SK-N-SH treated with all-trans-retinoic acid at 6 μM for 48 hours (cell line): ENCODE measurements around the gene DDN.

Experiments
- ATAC-seq: fragments of 200-7000 bp; cut with Tn5 transposase; 3 replicates; pipeline ENCODE4 v1.9.1; 2020; ENCODE audit warnings: mild to moderate bottlenecking, moderate library complexity
- ARNTL ChIP-seq: fragments of 450-650 bp; formaldehyde crosslinking; IDR thresholded peaks from 2 replicates; pipeline ENCODE4 v1.5.0; 2020; ENCODE audit warnings: low read depth, mild to moderate bottlenecking, moderate library complexity, borderline replicate concordance
- BACH2 ChIP-seq: fragments of 250-450 bp; sonication (Bioruptor Pico); IDR thresholded peaks from 2 replicates; pipeline ENCODE4 v1.9.0; 2021; ENCODE audit warnings: mild to moderate bottlenecking, borderline replicate concordance
- CSDC2 ChIP-seq: fragments of 250-450 bp; sonication (Bioruptor Pico); IDR thresholded peaks from 2 replicates; pipeline ENCODE4 v1.5.0; 2020; ENCODE audit warnings: mild to moderate bottlenecking, moderate library complexity
- ESRRG ChIP-seq: fragments of 250-450 bp; sonication (Bioruptor Pico); IDR thresholded peaks from 2 replicates; pipeline ENCODE4 v1.6.1; 2021; ENCODE audit warnings: mild to moderate bottlenecking
- ISL1 ChIP-seq: fragments of 250-450 bp; sonication (Bioruptor Pico); IDR thresholded peaks from 2 replicates; pipeline ENCODE4 v2.1.2; 2022; ENCODE audit warnings: mild to moderate bottlenecking, moderate library complexity
- OSR1 ChIP-seq: fragments of 250-450 bp; sonication (Bioruptor Pico); IDR thresholded peaks from 2 replicates; pipeline ENCODE4 v1.8.0; 2022; ENCODE audit warnings: moderate library complexity, mild to moderate bottlenecking, inconsistent platforms
- PATZ1 ChIP-seq: fragments of 250-450 bp; sonication (Bioruptor Pico); IDR thresholded peaks from 2 replicates; pipeline ENCODE4 v1.8.0; 2020; ENCODE audit warnings: mild to moderate bottlenecking, moderate library complexity, borderline replicate concordance
- PPARA ChIP-seq: fragments of 250-450 bp; sonication (Bioruptor Pico); IDR thresholded peaks from 2 replicates; pipeline ENCODE4 v1.5.0; 2020; ENCODE audit warnings: mild to moderate bottlenecking, borderline replicate concordance
- RARB ChIP-seq: fragments of 250-450 bp; sonication (Bioruptor Pico); IDR thresholded peaks from 2 replicates; pipeline ENCODE4 v1.8.0; 2021; ENCODE audit warnings: mild to moderate bottlenecking, moderate library complexity
- SNAI2 ChIP-seq: fragments of 250-450 bp; sonication (Bioruptor Pico); IDR thresholded peaks from 2 replicates; pipeline ENCODE4 v1.5.0; 2020; ENCODE audit warnings: mild to moderate bottlenecking, moderate library complexity
- TCF4 ChIP-seq: fragments of 250-450 bp; sonication (Bioruptor Pico); IDR thresholded peaks from 2 replicates; pipeline ENCODE4 v1.8.0; 2021; ENCODE audit warnings: mild to moderate bottlenecking, moderate library complexity, borderline replicate concordance
- TOX ChIP-seq: fragments of 250-450 bp; sonication (Bioruptor Pico); IDR thresholded peaks from 2 replicates; pipeline ENCODE4 v1.8.0; 2021; ENCODE audit warnings: mild to moderate bottlenecking, moderate library complexity, borderline replicate concordance
- TSHZ2 ChIP-seq: fragments of 250-450 bp; sonication (Bioruptor Pico); IDR thresholded peaks from 2 replicates; pipeline ENCODE4 v1.5.0; 2020; ENCODE audit warnings: mild to moderate bottlenecking, moderate library complexity
- ZC3H10 ChIP-seq: fragments of 250-450 bp; sonication (Bioruptor Pico); IDR thresholded peaks from 2 replicates; pipeline ENCODE4 v1.5.1; 2021; ENCODE audit warnings: mild to moderate bottlenecking, moderate library complexity
- ZFP3 ChIP-seq: fragments of 250-450 bp; sonication (Bioruptor Pico); IDR thresholded peaks from 2 replicates; pipeline ENCODE4 v1.5.0; 2020; ENCODE audit warnings: mild to moderate bottlenecking, moderate library complexity
- ZNF565 ChIP-seq: fragments of 450-650 bp; formaldehyde crosslinking; conservative IDR thresholded peaks from 2 replicates; pipeline ENCODE4 v1.5.0; 2020; ENCODE audit warnings: low read depth, mild to moderate bottlenecking, moderate library complexity
- ZNF70 ChIP-seq: fragments of 450-650 bp; formaldehyde crosslinking; IDR thresholded peaks from 2 replicates; pipeline ENCODE4 v1.5.0; 2020; ENCODE audit warnings: mild to moderate bottlenecking, moderate library complexity
- TF ChIP-seq, protein P1 (sequence below): fragments of 250-450 bp; sonication (Bioruptor Pico); IDR thresholded peaks from 2 replicates; pipeline ENCODE4 v1.8.0; 2021; ENCODE audit warnings: low read depth, mild to moderate bottlenecking, moderate library complexity, borderline replicate concordance
- TF ChIP-seq, protein P2 (sequence below): fragments of 250-450 bp; sonication (Bioruptor Pico); IDR thresholded peaks from 2 replicates; pipeline ENCODE4 v1.5.1; 2020; ENCODE audit warnings: low read depth, mild to moderate bottlenecking, moderate library complexity

Gene DDN

GRCh38 chr12:48986720-48987291, 12.4 kb downstream of the DDN start:
- TF ChIP-seq TOX (CRISPR knock-in tag) (no peak), ZNF70 (CRISPR knock-in tag) (no peak), PATZ1 (CRISPR knock-in tag) (no peak), BACH2 (CRISPR knock-in tag) (no peak), PPARA (CRISPR knock-in tag) (no peak), ISL1 (no peak), ESRRG (CRISPR knock-in tag) (no peak), ARNTL (no peak), ZNF565 (no peak), SNAI2 (CRISPR knock-in tag) (no peak)
- TF ChIP-seq, protein P1, sequence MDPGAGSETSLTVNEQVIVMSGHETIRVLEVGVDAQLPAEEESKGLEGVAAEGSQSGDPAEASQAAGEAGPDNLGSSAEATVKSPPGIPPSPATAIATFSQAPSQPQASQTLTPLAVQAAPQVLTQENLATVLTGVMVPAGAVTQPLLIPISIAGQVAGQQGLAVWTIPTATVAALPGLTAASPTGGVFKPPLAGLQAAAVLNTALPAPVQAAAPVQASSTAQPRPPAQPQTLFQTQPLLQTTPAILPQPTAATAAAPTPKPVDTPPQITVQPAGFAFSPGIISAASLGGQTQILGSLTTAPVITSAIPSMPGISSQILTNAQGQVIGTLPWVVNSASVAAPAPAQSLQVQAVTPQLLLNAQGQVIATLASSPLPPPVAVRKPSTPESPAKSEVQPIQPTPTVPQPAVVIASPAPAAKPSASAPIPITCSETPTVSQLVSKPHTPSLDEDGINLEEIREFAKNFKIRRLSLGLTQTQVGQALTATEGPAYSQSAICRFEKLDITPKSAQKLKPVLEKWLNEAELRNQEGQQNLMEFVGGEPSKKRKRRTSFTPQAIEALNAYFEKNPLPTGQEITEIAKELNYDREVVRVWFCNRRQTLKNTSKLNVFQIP (CRISPR knock-in tag): no peak
- TF ChIP-seq, protein P2, sequence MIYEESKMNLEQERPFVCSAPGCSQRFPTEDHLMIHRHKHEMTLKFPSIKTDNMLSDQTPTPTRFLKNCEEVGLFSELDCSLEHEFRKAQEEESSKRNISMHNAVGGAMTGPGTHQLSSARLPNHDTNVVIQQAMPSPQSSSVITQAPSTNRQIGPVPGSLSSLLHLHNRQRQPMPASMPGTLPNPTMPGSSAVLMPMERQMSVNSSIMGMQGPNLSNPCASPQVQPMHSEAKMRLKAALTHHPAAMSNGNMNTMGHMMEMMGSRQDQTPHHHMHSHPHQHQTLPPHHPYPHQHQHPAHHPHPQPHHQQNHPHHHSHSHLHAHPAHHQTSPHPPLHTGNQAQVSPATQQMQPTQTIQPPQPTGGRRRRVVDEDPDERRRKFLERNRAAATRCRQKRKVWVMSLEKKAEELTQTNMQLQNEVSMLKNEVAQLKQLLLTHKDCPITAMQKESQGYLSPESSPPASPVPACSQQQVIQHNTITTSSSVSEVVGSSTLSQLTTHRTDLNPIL (CRISPR knock-in tag): no peak
- ATAC-seq: no peak

GRCh38 chr12:48985901-48986300, 13.3 kb downstream of the DDN start:
- TF ChIP-seq PATZ1 (CRISPR knock-in tag) (no peak), ZC3H10 (CRISPR knock-in tag) (no peak), OSR1 (CRISPR knock-in tag) (no peak)
- TF ChIP-seq, all 23 proteins: peak for 0
- ATAC-seq: no peak

DNA sequence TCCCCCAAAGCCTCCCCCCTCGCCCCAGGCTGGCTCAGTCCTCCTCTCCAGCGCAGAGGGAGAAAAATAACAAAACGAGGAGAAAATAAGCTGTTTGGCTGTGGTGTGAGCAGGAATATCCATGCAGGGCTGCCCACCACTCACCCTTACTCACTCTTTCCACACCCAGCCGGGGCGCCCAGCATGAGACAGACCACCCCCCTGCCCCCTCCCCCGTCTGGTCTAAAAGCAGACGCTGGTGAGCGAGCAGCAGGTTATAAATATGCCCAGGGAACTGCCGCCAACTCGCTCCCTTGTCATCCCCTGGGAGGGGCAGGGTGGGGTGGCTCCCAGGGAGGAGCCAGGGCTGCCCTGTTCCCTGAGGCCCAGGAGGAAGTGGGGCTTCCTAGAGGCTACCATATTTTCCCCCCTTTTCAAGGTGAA, 13.7 kb downstream of the DDN start:
- no peak for ATAC-seq
- TF ChIP-seq SNAI2 (CRISPR knock-in tag): no peak
- TF ChIP-seq CSDC2: no peak
- no peak for TF ChIP-seq OSR1 (CRISPR knock-in tag)
- TF ChIP-seq ZNF70 (CRISPR knock-in tag): no peak
- no peak for TF ChIP-seq ISL1
- no peak for TF ChIP-seq TCF4 (CRISPR knock-in tag)
- TF ChIP-seq RARB (CRISPR knock-in tag): no peak
- TF ChIP-seq BACH2 (CRISPR knock-in tag): no peak
- TF ChIP-seq ARNTL: no peak
- TF ChIP-seq ZFP3 (CRISPR knock-in tag): no peak
- TF ChIP-seq ZNF565: no peak
- TF ChIP-seq TSHZ2 (CRISPR knock-in tag): no peak
- TF ChIP-seq, all 23 proteins: peak for 0
